MM.1S (cell line): ENCODE measurements around the gene UQCC2.

Source experiments
- EZH2 ChIP-seq: fragments of 300-600 bp; sonication (generic); optimal IDR thresholded peaks from 2 replicates; pipeline ENCODE3; 2017; ENCODE audit warnings: low read depth, mild to moderate bottlenecking, antibody characterized with exemption, low read length, mixed read lengths
- TF ChIP-seq, protein P1 (sequence below): fragments of 300-600 bp; sonication (generic); IDR thresholded peaks from 2 replicates; pipeline ENCODE4 v1.5.1; 2016; ENCODE audit warnings: antibody characterized with exemption, low read length, mixed read lengths

DNA sequence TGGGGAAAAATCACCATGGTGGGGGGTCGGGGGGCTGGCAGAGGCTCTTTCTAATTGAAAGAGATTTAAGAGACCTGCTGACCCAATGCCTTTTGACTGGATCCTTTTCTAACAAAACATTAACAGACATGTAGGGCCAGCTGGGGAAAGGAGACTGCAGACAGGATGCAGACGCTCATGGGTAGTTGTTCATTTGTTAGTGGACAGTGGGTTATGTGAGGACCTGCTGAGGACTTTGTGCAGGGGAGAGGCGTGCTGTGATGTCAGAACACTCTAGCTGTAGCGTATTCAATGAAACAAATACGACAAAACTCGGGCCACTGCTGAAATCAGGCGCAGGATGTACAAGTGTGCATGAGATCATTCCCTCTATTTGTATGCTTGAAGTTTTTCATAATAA, 34.0 kb upstream of the UQCC2 start:
- TF ChIP-seq, protein P1, sequence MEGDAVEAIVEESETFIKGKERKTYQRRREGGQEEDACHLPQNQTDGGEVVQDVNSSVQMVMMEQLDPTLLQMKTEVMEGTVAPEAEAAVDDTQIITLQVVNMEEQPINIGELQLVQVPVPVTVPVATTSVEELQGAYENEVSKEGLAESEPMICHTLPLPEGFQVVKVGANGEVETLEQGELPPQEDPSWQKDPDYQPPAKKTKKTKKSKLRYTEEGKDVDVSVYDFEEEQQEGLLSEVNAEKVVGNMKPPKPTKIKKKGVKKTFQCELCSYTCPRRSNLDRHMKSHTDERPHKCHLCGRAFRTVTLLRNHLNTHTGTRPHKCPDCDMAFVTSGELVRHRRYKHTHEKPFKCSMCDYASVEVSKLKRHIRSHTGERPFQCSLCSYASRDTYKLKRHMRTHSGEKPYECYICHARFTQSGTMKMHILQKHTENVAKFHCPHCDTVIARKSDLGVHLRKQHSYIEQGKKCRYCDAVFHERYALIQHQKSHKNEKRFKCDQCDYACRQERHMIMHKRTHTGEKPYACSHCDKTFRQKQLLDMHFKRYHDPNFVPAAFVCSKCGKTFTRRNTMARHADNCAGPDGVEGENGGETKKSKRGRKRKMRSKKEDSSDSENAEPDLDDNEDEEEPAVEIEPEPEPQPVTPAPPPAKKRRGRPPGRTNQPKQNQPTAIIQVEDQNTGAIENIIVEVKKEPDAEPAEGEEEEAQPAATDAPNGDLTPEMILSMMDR: no peak
- no peak for TF ChIP-seq EZH2
